HG03039 (cell line): ENCODE measurements around the gene TYR.
"Not testable (repeated sequence)": the region's sequence is repeated elsewhere in the genome, so short reads cannot be mapped to it uniquely, and the experiment has no call there.

ENCODE experiments used
- ATAC-seq: cut with Tn5 transposase; IDR thresholded peaks from one replicate; pipeline ENCODE4 v1.9.1; 2021; ENCODE audit warnings: mild to moderate bottlenecking, moderate library complexity; ENCODE audit not compliant: unreplicated experiment

TYR gene

GRCh38 chr11:89177691-89178231 is at the start of gene TYR:
Gene TYR, plus strand, starts transcription at chr11:89177875. Its CDS starts 79 bp downstream, at chr11:89177954.
- no peak for ATAC-seq

GRCh38 chr11:89136606-89137005 is 41.1 kb upstream of the TYR start:
- ATAC-seq, result no peak

- no peak for ATAC-seq
These were observed 30.4 kb upstream of the TYR start for GRCh38 chr11:89147229-89147628.

- no peak for ATAC-seq
These were observed 17.7 kb upstream of the TYR start for GRCh38 chr11:89159974-89160373.

- no peak for ATAC-seq
These were observed 15.7 kb upstream of the TYR start for GRCh38 chr11:89161949-89162348.

GRCh38 chr11:89163686-89164085 is 14.0 kb upstream of the TYR start:
- ATAC-seq, result no peak

GRCh38 chr11:89168396-89168795 is 9.3 kb upstream of the TYR start:
- no peak for ATAC-seq

GRCh38 chr11:89175796-89176195 is 1.9 kb upstream of the TYR start:
- no peak for ATAC-seq

- ATAC-seq, result no peak
These were observed 737 bp upstream of the TYR start for GRCh38 chr11:89176938-89177337.

- no peak for ATAC-seq
These were observed 3.4 kb downstream of the TYR start for GRCh38 chr11:89181111-89181510.

- no peak for ATAC-seq
These were observed 5.3 kb downstream of the TYR start for GRCh38 chr11:89182773-89183518.

- no peak for ATAC-seq
These were observed 6.3 kb downstream of the TYR start for GRCh38 chr11:89184021-89184420.

GRCh38 chr11:89189776-89190175 is 12.1 kb downstream of the TYR start:
- ATAC-seq, result no peak

- ATAC-seq, result no peak
These were observed 23.5 kb downstream of the TYR start for GRCh38 chr11:89201138-89201537.

GRCh38 chr11:89203814-89204213 is 26.1 kb downstream of the TYR start:
- no peak for ATAC-seq

GRCh38 chr11:89205378-89205777 is 27.7 kb downstream of the TYR start:
- ATAC-seq, result no peak

- no peak for ATAC-seq
These were observed 43.1 kb downstream of the TYR start for GRCh38 chr11:89220684-89221339.

- no peak for ATAC-seq
These were observed 57.4 kb downstream of the TYR start for GRCh38 chr11:89235083-89235482.

GRCh38 chr11:89235976-89236375 is 58.3 kb downstream of the TYR start:
- ATAC-seq, result no peak

GRCh38 chr11:89247007-89247406 is 69.3 kb downstream of the TYR start:
- ATAC-seq, result not testable (repeated sequence)

GRCh38 chr11:89249196-89249595 is 71.5 kb downstream of the TYR start:
- ATAC-seq, result no peak

GRCh38 chr11:89261483-89261882 is 83.8 kb downstream of the TYR start:
- not testable (repeated sequence) for ATAC-seq
